ENCODE results near the gene DNAJA4. TPM values are rescaled to one million over a fixed set of nuclear protein-coding genes. Genes with fewer than 3 reads are reported as not detected.
A peak's percentile ranks its signal among the peaks of the same experiment; 100 is the strongest.

Gene DNAJA4
- total and polyA plus RNA-seq, 9 of the 15 experiments (the other 6 are each of a cell fraction or from before 2014, with no cell fraction given) = 0.11 to 1.0 (median 0.16) TPM; not detected in 4

- 0 out of 2 replicates have a peak, but pooled peaks have one; percentile 18 for TF ChIP-seq AFF4 (CRISPR knock-in tag; IDR thresholded peaks at IDR 0.05)
- no peak for TF ChIP-seq ILK (tag; IDR thresholded peaks at IDR 0.05; ENCODE audit: borderline replicate concordance, low read depth)
- TF ChIP-seq ZNF639 (CRISPR knock-in tag; conservative IDR thresholded peaks at IDR 0.05 in 1 of 2, IDR thresholded peaks at IDR 0.05 in 1 of 2) = peak in 1 of 2 experiments; percentile 92; a peak in 2 of 4 replicates
- TF ChIP-seq TSHZ1 (CRISPR knock-in tag; IDR thresholded peaks at IDR 0.05) = no peak
- TF ChIP-seq SFPQ (IDR thresholded peaks at IDR 0.05; ENCODE audit: low read depth, low read length) = no peak
- peak; percentile 97 for TF ChIP-seq POLR2G (IDR thresholded peaks at IDR 0.05; ENCODE audit: low read depth, low read length)
- no peak for TF ChIP-seq NCOR1 (IDR thresholded peaks at IDR 0.05)
- peak; percentile 85 for TF ChIP-seq POLR2H (tag; IDR thresholded peaks at IDR 0.05; ENCODE audit: low read depth)
- no peak for TF ChIP-seq KAT7 (CRISPR knock-in tag; IDR thresholded peaks at IDR 0.05; ENCODE audit: borderline replicate concordance)
- no peak for TF ChIP-seq ZNF384 (IDR thresholded peaks at IDR 0.05; ENCODE audit: low read depth, low read length)
- no peak for TF ChIP-seq SRSF1 (IDR thresholded peaks at IDR 0.05; ENCODE audit: low read depth, low read length)
- TF ChIP-seq ETS1 (conservative IDR thresholded peaks at IDR 0.05; ENCODE audit: control insufficient read depth, low read depth, low read length) = peak; percentile 58; the same call in 1 of the 2 replicates
These were observed 35.0 kb downstream of the DNAJA4 start, which contains the start of gene SKIC8 (continued) for GRCh38 chr15:78299101-78299930.

All from K562 (cell line).